ENCODE results near the gene ZNF445. TPM values are rescaled to one million over a fixed set of nuclear protein-coding genes. Genes with fewer than 3 reads are reported as not detected.
A peak's percentile ranks its signal among the peaks of the same experiment; 100 is the strongest.

The ZNF445 gene
- total RNA-seq, 1 experiment from 2014 or later, result 19.0 TPM

DNA sequence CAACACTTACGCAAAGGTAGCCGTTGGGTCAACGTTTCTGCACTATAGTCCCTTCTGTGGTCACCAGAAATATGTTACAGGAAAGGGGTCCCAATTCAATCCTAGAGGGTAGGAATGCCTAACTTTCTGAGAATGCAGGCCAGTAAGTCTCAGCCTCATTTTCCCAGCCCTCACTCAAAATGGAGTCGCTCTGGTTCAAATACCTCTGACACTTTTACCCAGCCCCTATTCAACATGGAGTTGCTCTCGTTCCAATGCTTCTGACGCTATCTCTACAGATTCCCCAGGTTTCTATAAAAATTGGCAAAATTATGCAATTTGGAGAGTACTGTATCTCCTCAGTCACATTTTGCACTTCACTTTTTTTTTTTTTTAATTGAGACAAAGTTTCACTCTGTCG is 39.7 kb downstream of the ZNF445 start:
- no peaks in the 10 kb centered on the region for H3K9me3 ChIP-seq
- no peaks in the 10 kb centered on the region for H3K36me3 ChIP-seq (ENCODE audit: control insufficient read depth, insufficient read depth, low read length)
- H3K4me1 Mint-ChIP-seq (ENCODE audit: low read depth, unreplicated experiment), result no peaks in the 10 kb centered on the region
- H3K27me3 Mint-ChIP-seq (ENCODE audit: insufficient read depth, unreplicated experiment), result no peaks in the 10 kb centered on the region
- H3K27ac Mint-ChIP-seq (ENCODE audit: unreplicated experiment), result no peak overlapping the region
- H3K27me3 ChIP-seq (replicated peaks; ENCODE audit: control insufficient read depth, insufficient read depth, low read length), result no peaks in the 10 kb centered on the region
- peaks cover 14% of the 10 kb centered on the region for H3K36me3 Mint-ChIP-seq (ENCODE audit: insufficient read depth, unreplicated experiment)
- TF ChIP-seq CTCF (IDR thresholded peaks at IDR 0.05; ENCODE audit: insufficient read depth in 1 of 2, low read depth in 1 of 2, low read length in 1 of 2, severe bottlenecking in 1 of 2, unreplicated experiment in 1 of 2), result no peak
- ChIA-PET CTCF (no interaction called here), POLR2A (no interaction called here)
- no peaks in the 10 kb centered on the region for H3K9me3 Mint-ChIP-seq (ENCODE audit: unreplicated experiment)
- H3K4me3 Mint-ChIP-seq (ENCODE audit: unreplicated experiment), result no peak overlapping the region
- H3K4me1 ChIP-seq, result peaks cover 5% of the 10 kb centered on the region
- no peak overlapping the region for H3K4me3 ChIP-seq (ENCODE audit: low read depth, low read length)
- BruUV-seq (replicated peaks), result no TSS peak
- no peak for DNase-seq
- intact Hi-C loops (cut with micrococcal nuclease; ENCODE audit: unreplicated experiment), result no loop called here

DNA sequence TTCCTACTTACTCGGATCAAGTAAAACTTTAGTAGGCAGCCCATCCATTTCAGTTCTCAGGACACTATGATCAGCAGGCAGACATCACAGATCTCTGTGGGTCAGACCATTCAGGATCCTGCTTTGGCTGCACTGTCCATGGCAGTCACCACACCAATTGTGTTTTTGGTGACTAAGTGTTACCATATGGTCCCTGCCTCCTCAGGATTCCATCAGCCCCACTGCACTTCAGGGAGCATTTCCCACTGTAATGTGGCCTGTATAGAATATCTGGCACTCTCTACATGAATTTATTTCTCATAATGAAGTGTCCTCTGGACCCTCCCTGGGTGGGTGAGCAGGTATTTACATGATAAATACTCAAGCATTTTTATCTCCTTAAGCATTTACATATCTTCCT is 41.3 kb downstream of the ZNF445 start:
- Histone ChIP-seq H3K4me3 (ENCODE audit: low read depth, low read length) (no peak overlapping the region), H3K9me3 (no peaks in the 10 kb centered on the region), H3K27me3 (replicated peaks; ENCODE audit: control insufficient read depth, insufficient read depth, low read length) (no peaks in the 10 kb centered on the region), H3K4me1 (peaks cover 5% of the 10 kb centered on the region), H3K36me3 (ENCODE audit: control insufficient read depth, insufficient read depth, low read length) (no peaks in the 10 kb centered on the region)
- TF ChIP-seq CTCF (IDR thresholded peaks at IDR 0.05; ENCODE audit: insufficient read depth in 1 of 2, low read depth in 1 of 2, low read length in 1 of 2, severe bottlenecking in 1 of 2, unreplicated experiment in 1 of 2), result no peak
- H3K4me1 Mint-ChIP-seq (ENCODE audit: low read depth, unreplicated experiment), result no peaks in the 10 kb centered on the region
- intact Hi-C loops (cut with micrococcal nuclease; ENCODE audit: unreplicated experiment), result no loop called here
- POLR2A ChIA-PET, result no interaction called here
- CTCF ChIA-PET, result no interaction called here
- no peaks in the 10 kb centered on the region for H3K27me3 Mint-ChIP-seq (ENCODE audit: insufficient read depth, unreplicated experiment)
- no peak for DNase-seq
- no TSS peak for BruUV-seq (replicated peaks)
- H3K4me3 Mint-ChIP-seq (ENCODE audit: unreplicated experiment), result no peak overlapping the region
- no peaks in the 10 kb centered on the region for H3K9me3 Mint-ChIP-seq (ENCODE audit: unreplicated experiment)
- peaks cover 7% of the 10 kb centered on the region for H3K36me3 Mint-ChIP-seq (ENCODE audit: insufficient read depth, unreplicated experiment)
- no peak overlapping the region for H3K27ac Mint-ChIP-seq (ENCODE audit: unreplicated experiment)

DNA sequence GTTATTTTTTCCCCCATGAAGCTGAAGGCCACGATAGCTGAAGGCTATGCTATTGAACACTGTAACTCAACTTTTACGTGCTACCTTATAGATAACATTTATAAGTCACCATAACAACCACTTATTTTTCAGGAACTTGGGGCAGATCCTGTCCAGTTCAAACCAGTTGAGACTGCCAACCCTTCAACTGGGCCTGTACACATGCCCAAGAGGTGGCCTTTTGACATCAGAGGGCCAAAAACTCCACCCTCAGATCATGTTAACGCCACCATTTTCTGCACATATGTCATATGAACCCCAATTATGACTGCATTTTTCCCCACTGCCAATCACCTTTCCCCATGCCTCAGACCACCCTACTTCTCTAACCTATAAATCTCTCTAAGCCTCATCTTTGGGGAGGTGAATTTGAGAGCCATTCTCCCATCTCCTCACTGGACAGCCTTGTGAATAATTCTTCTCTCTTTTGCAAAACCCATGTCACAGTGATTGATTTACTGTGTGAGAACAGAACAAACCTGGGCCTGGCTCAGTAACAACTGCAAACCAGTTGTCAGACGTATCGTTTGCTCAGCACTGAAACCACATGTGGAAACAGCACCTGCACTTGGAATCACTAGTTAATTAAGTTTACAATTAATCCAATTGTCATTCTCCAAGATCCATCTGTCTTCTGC is 42.5 kb downstream of the ZNF445 start:
- Histone ChIP-seq H3K4me1 (peaks cover under 1% of the 10 kb centered on the region; the same call in 1 of the 2 replicates), H3K27me3 (replicated peaks; ENCODE audit: control insufficient read depth, insufficient read depth, low read length) (no peaks in the 10 kb centered on the region), H3K36me3 (ENCODE audit: control insufficient read depth, insufficient read depth, low read length) (no peaks in the 10 kb centered on the region), H3K4me3 (ENCODE audit: low read depth, low read length) (no peak overlapping the region), H3K9me3 (no peaks in the 10 kb centered on the region)
- CTCF ChIA-PET, result no interaction called here
- DNase-seq, result no peak
- Mint-ChIP-seq H3K4me1 (ENCODE audit: low read depth, unreplicated experiment) (no peaks in the 10 kb centered on the region), H3K27ac (ENCODE audit: unreplicated experiment) (peak overlapping the region; percentile 20), H3K4me3 (ENCODE audit: unreplicated experiment) (no peak overlapping the region), H3K9me3 (ENCODE audit: unreplicated experiment) (no peaks in the 10 kb centered on the region), H3K36me3 (ENCODE audit: insufficient read depth, unreplicated experiment) (peaks cover 7% of the 10 kb centered on the region), H3K27me3 (ENCODE audit: insufficient read depth, unreplicated experiment) (no peaks in the 10 kb centered on the region)
- intact Hi-C loops (cut with micrococcal nuclease; ENCODE audit: unreplicated experiment), result loop anchor here (5.0 kb wide), 1 partner anchor 428 kb away; no protein-coding TSS in a partner anchor
- POLR2A ChIA-PET, result no interaction called here
- BruUV-seq (replicated peaks), result no TSS peak
- no peak for TF ChIP-seq CTCF (IDR thresholded peaks at IDR 0.05; ENCODE audit: insufficient read depth in 1 of 2, low read depth in 1 of 2, low read length in 1 of 2, severe bottlenecking in 1 of 2, unreplicated experiment in 1 of 2)

Measured in Caco-2 (cell line).